Ishikawa (cell line): ENCODE results near the gene RPL36.

Experiments used
- EP300 ChIP-seq: IDR thresholded peaks from 2 replicates; pipeline ENCODE4 v1.6.1; 2012; ENCODE audit warnings: borderline replicate concordance
- NFIC ChIP-seq: IDR thresholded peaks from 2 replicates; pipeline ENCODE4 v1.6.1; 2012
- RAD21 ChIP-seq: IDR thresholded peaks from 2 replicates; pipeline ENCODE4 v1.6.1; 2012; ENCODE audit warnings: low read depth
- TAF1 ChIP-seq: IDR thresholded peaks from 2 replicates; pipeline ENCODE4 v1.6.1; 2012; ENCODE audit warnings: low read depth, mild to moderate bottlenecking

DNA sequence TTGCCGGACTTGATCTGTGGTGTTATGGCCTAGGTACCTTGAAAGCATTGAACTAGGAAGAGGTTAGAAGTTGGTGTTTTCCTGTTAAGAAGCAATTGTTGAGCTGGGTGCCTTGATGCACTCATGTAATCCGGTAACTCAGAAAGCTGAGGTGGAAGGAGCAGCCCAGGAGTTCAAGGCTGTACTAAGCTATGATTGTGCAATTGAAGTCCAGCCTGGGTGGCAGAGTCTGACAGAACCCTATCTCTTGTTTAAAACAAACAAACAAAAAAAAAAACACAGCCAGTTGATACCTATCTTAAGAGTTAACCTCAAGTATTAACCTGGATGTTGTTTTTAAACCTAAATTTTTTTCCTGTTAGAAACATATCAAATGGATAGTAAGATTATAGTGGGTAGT is 47.9 kb upstream of the RPL36 start:
- TF ChIP-seq RAD21 (no peak), NFIC (no peak), EP300 (no peak), TAF1 (no peak)
